DOHH2 (cell line): ENCODE measurements around the gene KLK8.

ENCODE experiments used
- H3F3A ChIP-seq: fragments of 200-600 bp; sonication (generic), shearing (Covaris generic); 2 replicates; pipeline ENCODE4 v1.6.0; 2016; ENCODE audit warnings: antibody characterized with exemption, mild to moderate bottlenecking; ENCODE audit not compliant: control insufficient read depth, insufficient read depth
- H3K27ac ChIP-seq: fragments of 200-600 bp; sonication (generic); 2 replicates; pipeline ENCODE4 v1.5.1; 2014; ENCODE audit warnings: low read depth, mild to moderate bottlenecking, low read length, moderate library complexity
- H3K27me3 ChIP-seq: fragments of 200-600 bp; sonication (generic); 2 replicates; pipeline ENCODE4 v1.6.1; 2014; ENCODE audit warnings: mild to moderate bottlenecking, low read length, mixed read lengths; ENCODE audit not compliant: control insufficient read depth
- H3K36me3 ChIP-seq: fragments of 200-600 bp; sonication (generic); 2 replicates; pipeline ENCODE4 v1.6.1; 2014; ENCODE audit warnings: mild to moderate bottlenecking, low read length, moderate library complexity, mixed read lengths; ENCODE audit not compliant: control insufficient read depth
- H3K4me1 ChIP-seq: fragments of 200-600 bp; sonication (generic); 2 replicates; pipeline ENCODE4 v1.6.1; 2014; ENCODE audit warnings: mild to moderate bottlenecking, low read length, mixed read lengths; ENCODE audit not compliant: control insufficient read depth
- H3K4me2 ChIP-seq: fragments of 200-600 bp; sonication (generic); 2 replicates; pipeline ENCODE4 v1.6.0; 2014; ENCODE audit warnings: mild to moderate bottlenecking, low read length, moderate library complexity
- H3K4me3 ChIP-seq: fragments of 200-600 bp; sonication (generic); 2 replicates; pipeline ENCODE4 v1.5.1; 2014; ENCODE audit warnings: mild to moderate bottlenecking, low read length, mixed read lengths
- H3K79me2 ChIP-seq: fragments of 200-600 bp; sonication (generic); 2 replicates; pipeline ENCODE4 v1.6.1; 2014; ENCODE audit warnings: mild to moderate bottlenecking, low read length, mixed read lengths; ENCODE audit not compliant: control insufficient read depth
- H3K9me2 ChIP-seq: fragments of 200-600 bp; sonication (generic); replicated peaks from 2 replicates; pipeline ENCODE4 v1.6.1; 2014; ENCODE audit warnings: mild to moderate bottlenecking, low read length, mixed read lengths; ENCODE audit not compliant: control insufficient read depth
- H3K9me3 ChIP-seq: fragments of 200-600 bp; sonication (generic); 2 replicates; pipeline ENCODE4 v1.6.1; 2014; ENCODE audit warnings: antibody characterized with exemption, low read length, mixed read lengths; ENCODE audit not compliant: control insufficient read depth, insufficient read depth
- H4K20me1 ChIP-seq: fragments of 200-600 bp; sonication (generic); 2 replicates; pipeline ENCODE4 v1.6.0; 2014; ENCODE audit warnings: low read depth, mild to moderate bottlenecking, antibody characterized with exemption, low read length, moderate library complexity; ENCODE audit not compliant: control insufficient read depth, insufficient read depth
- EZH2phosphoT487 ChIP-seq: fragments of 200-600 bp; sonication (generic); IDR thresholded peaks from 2 replicates; pipeline ENCODE4 v1.6.1; 2017; ENCODE audit warnings: borderline replicate concordance, mild to moderate bottlenecking, antibody characterized with exemption, low read length, moderate library complexity, mixed read lengths
- TF ChIP-seq, protein P1 (sequence below): fragments of 200-600 bp; sonication (generic); IDR thresholded peaks from one replicate; pipeline ENCODE4 v1.5.1; 2014; ENCODE audit warnings: antibody characterized with exemption, mild to moderate bottlenecking, low read depth, low read length; ENCODE audit not compliant: poor library complexity, severe bottlenecking

Gene KLK8

DNA sequence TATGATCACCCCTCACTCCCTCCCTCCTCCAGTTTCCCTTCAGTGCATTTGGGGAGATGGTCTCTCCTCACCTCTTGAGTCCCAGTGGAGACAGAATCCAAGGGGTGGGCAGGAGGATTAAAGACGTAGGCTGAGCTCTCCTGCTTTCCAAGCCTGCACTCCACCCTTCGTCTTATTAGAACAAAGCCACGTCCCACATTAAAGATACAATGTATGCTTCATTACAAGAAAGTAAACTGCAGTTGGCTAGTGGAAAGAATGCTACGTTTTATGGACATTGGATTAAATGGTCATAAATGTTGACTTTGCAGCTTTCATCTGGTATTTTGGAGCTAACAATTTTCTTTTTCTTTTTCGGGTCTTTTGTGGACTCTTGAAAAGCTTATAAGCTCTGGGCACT, 26.5 kb upstream of the KLK8 start:
- no peak overlapping the region for H3K4me3 ChIP-seq
- no peaks in the 10 kb centered on the region for H3K36me3 ChIP-seq
- TF ChIP-seq EZH2phosphoT487, result no peak
- TF ChIP-seq, protein P1, sequence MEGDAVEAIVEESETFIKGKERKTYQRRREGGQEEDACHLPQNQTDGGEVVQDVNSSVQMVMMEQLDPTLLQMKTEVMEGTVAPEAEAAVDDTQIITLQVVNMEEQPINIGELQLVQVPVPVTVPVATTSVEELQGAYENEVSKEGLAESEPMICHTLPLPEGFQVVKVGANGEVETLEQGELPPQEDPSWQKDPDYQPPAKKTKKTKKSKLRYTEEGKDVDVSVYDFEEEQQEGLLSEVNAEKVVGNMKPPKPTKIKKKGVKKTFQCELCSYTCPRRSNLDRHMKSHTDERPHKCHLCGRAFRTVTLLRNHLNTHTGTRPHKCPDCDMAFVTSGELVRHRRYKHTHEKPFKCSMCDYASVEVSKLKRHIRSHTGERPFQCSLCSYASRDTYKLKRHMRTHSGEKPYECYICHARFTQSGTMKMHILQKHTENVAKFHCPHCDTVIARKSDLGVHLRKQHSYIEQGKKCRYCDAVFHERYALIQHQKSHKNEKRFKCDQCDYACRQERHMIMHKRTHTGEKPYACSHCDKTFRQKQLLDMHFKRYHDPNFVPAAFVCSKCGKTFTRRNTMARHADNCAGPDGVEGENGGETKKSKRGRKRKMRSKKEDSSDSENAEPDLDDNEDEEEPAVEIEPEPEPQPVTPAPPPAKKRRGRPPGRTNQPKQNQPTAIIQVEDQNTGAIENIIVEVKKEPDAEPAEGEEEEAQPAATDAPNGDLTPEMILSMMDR, result no peak
- no peaks in the 10 kb centered on the region for H3F3A ChIP-seq
- no peaks in the 10 kb centered on the region for H4K20me1 ChIP-seq
- no peaks in the 10 kb centered on the region for H3K9me3 ChIP-seq
- no peaks in the 10 kb centered on the region for H3K27me3 ChIP-seq
- H3K9me2 ChIP-seq, result no peaks in the 10 kb centered on the region
- H3K4me1 ChIP-seq, result no peaks in the 10 kb centered on the region
- no peak overlapping the region for H3K27ac ChIP-seq
- no peak overlapping the region for H3K4me2 ChIP-seq
- no peaks in the 10 kb centered on the region for H3K79me2 ChIP-seq

DNA sequence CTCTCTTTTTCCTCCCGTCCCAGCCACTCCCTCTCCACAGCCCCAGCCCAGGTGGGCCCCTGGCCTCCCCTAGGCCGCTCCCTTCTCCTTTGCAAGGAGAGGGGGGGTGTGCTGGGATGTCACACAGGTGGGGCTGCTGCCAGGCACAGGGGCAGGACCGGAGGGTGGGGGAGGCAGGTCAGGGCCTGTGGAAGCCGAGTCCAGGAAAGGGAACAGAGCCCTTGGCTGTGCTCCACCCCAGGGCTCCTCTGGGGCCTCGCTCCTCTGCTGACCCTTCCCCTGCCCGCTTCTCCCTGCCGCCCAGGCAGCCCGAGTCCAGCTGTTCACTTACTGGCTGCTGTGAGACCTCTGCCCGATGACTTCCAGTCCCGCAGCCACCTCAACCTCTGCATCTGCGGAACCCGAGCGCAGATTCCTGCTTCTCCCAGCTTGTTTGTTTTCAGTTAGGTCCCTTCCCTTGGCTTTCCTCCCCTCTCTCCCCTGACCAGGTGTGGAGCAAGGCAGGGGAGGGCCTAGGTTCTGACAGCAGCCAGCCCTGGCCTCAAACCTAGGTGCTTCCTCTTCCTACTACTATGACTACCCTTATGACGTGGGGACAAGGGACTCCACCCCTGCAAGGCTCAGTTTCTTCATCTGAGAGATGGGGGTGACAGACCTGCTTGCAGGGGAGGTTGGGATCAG, 25.9 kb upstream of the KLK8 start:
- no peaks in the 10 kb centered on the region for H3K9me3 ChIP-seq
- H3K36me3 ChIP-seq, result no peaks in the 10 kb centered on the region
- no peak overlapping the region for H3K4me3 ChIP-seq
- H3K27me3 ChIP-seq, result no peaks in the 10 kb centered on the region
- no peaks in the 10 kb centered on the region for H3K4me1 ChIP-seq
- TF ChIP-seq EZH2phosphoT487, result no peak
- TF ChIP-seq, protein P1, result no peak
- H3K27ac ChIP-seq, result no peak overlapping the region
- H3K4me2 ChIP-seq, result no peak overlapping the region
- no peaks in the 10 kb centered on the region for H3K79me2 ChIP-seq
- H3K9me2 ChIP-seq, result no peaks in the 10 kb centered on the region
- H3F3A ChIP-seq, result no peaks in the 10 kb centered on the region
- no peaks in the 10 kb centered on the region for H4K20me1 ChIP-seq

DNA sequence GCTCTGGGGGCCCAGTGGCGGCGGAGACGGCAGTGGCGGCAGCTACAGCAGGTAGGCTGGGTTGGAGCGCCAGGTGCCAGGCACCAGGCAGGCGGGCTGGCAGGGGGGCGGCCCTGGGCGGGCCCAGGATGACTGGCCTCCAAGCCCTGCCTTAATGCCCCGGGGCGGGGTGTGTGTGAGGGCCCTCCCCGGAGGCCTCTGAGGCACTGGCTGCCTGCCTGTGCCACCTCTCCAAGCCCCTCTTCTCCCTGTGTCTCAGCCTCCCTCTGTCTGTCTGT, 25.1 kb upstream of the KLK8 start, which contains the start of gene KLK11:
Gene KLK11 (minus strand): TSS at position 63 of the 278 bp plus-strand sequence. CDS start 985 bp downstream, outside the sequence.
- Histone ChIP-seq H3K27me3 (no peaks in the 10 kb centered on the region), H4K20me1 (no peaks in the 10 kb centered on the region), H3K79me2 (no peaks in the 10 kb centered on the region), H3K9me3 (no peaks in the 10 kb centered on the region), H3K4me1 (no peaks in the 10 kb centered on the region), H3K27ac (no peak within 1 kb of the TSS), H3K4me2 (no peak within 1 kb of the TSS), H3K9me2 (no peaks in the 10 kb centered on the region), H3K36me3 (no peaks in the 10 kb centered on the region), H3K4me3 (no peak within 1 kb of the TSS), H3F3A (no peaks in the 10 kb centered on the region)
- TF ChIP-seq, protein P1, result no peak
